ENCODE measurements around the gene FAAH.
"Not testable (repeated sequence)": the region's sequence is repeated elsewhere in the genome, so short reads cannot be mapped to it uniquely, and the experiment has no call there.

The FAAH gene
- long read RNA-seq, donor 1, transcript FAAH-201 (15 exons, 2,094 nt): major isoform, 7 of 12 reads
- long read RNA-seq, donor 1, partial matches to known transcripts: 5 of 12 reads
- long read RNA-seq, donor 1, other reads (novel, unspliced or antisense): 0 of 12 reads
- long read RNA-seq, donor 2, partial matches to known transcripts: 0 of 3 reads
- long read RNA-seq, donor 2, other reads (novel, unspliced or antisense): 0 of 3 reads
- long read RNA-seq, donor 3, partial matches to known transcripts: 0 of 2 reads
- long read RNA-seq, donor 3, other reads (novel, unspliced or antisense): 0 of 2 reads
- long read RNA-seq, donor 4, partial matches to known transcripts: 7 of 11 reads
- long read RNA-seq, donor 4, other reads (novel, unspliced or antisense): 0 of 11 reads
- long read RNA-seq, donor 5, transcript FAAH-201 (15 exons, 2,094 nt): major isoform, 6 of 7 reads
- long read RNA-seq, donor 5, partial matches to known transcripts: 0 of 7 reads
- long read RNA-seq, donor 5, other reads (novel, unspliced or antisense): 0 of 7 reads
- long read RNA-seq, donor 6, partial matches to known transcripts: 0 of 2 reads
- long read RNA-seq, donor 6, other reads (novel, unspliced or antisense): 0 of 2 reads
- long read RNA-seq, donor 7, transcript FAAH-201 (15 exons, 2,094 nt): major isoform, 5 of 5 reads
- long read RNA-seq, donor 7, partial matches to known transcripts: 0 of 5 reads
- long read RNA-seq, donor 7, other reads (novel, unspliced or antisense): 0 of 5 reads
- long read RNA-seq, donor 8, transcript FAAH-201 (15 exons, 2,094 nt): major isoform, 6 of 6 reads
- long read RNA-seq, donor 8, partial matches to known transcripts: 0 of 6 reads
- long read RNA-seq, donor 8, other reads (novel, unspliced or antisense): 0 of 6 reads

GRCh38 chr1:46394108-46394871 lies at the start of gene FAAH:
TSS of gene FAAH (plus strand) at chr1:46394317. CDS start at chr1:46394349, 32 bp downstream.
- peak; percentile 78 for DNase-seq

DNA sequence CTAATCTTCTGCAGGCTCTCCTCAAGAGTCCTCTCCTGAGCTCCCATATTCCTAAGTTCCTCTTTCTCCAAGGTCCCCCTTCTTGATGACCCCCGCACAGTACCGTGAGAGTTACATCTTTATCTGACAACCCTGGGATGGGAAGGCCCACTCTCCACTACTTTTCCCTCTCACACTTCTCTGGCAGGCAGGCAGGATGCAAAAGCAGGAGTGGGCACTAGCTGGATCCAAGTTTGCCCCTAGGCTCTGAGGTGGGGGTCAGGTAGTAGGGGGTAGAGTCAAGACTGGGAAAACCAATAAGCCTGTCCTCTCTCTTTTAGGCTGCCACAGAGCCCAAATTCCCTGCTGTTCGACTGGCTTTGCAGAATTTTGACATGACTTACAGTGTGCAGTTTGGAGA lies 49.6 kb upstream of the FAAH start:
- no peak for DNase-seq

- DNase-seq: no peak
These were observed 48.8 kb upstream of the FAAH start for GRCh38 chr1:46345281-46345680.

- DNase-seq: no peak
These were observed 41.8 kb upstream of the FAAH start for GRCh38 chr1:46352363-46352762.

DNA sequence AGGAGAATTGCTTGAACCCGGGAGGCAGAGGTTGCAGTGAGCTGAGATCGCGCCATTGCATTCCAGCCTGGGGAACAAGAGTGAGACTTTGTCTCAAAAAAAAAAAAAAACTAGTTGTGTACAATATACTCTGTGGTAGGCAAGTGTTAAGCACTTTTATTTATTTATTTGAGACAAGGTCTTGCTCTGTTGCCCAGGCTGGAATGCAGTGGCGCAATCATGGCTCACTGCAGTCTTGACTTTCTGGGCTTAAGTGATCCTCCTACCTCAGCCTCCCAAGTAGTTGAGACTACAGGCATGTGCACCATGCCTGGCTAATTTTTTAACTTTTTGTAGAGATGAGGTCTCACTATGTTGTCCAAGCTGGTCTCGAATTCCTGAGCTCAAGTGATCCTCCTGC lies 38.2 kb upstream of the FAAH start:
- DNase-seq: not testable (repeated sequence)

- no peak for DNase-seq
These were observed 32.0 kb upstream of the FAAH start for GRCh38 chr1:46362158-46362557.

GRCh38 chr1:46363121-46363520 lies 31.0 kb upstream of the FAAH start:
- DNase-seq: no peak

DNA sequence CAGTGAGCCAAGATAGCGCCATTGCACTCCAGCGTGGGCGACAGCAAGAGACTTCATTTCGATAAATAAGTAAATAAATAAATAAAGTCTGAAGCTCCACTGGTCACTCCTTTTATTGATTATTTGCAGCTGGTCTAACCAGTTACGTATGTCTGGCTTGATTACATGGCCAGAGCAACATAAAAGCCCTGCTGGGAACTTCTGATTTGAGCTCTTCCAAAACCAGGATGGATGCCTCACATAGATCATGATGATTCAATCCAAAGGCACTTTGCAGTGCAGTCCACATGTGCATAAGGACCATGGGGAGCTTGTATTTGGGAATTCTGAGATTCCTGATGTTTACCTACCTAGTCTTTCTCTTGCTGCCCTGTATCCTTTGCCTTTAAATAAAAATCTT lies 29.5 kb upstream of the FAAH start:
- no peak for DNase-seq

DNA sequence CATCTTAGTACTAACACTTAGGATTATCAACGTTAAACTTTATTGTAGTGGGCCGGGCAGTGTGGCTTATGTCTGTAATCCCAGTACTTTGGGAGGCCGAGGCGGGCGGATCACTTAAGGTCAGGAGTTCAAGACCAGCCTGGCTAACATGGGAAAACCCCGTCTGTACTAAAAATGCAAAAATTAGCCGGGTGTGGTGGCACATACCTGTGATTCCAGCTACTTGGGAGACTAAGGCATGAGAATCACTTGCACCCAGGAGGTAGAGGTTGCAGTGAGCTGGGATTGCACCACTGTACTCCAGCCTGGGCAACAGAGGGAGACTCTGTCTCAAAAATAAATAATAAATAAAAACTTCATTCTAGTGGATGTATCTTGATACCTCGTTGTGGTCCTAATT lies 28.3 kb upstream of the FAAH start:
- DNase-seq: not testable (repeated sequence)

GRCh38 chr1:46367072-46367471 lies 27.0 kb upstream of the FAAH start:
- no peak for DNase-seq

GRCh38 chr1:46367701-46368100 lies 26.4 kb upstream of the FAAH start:
- DNase-seq: not testable (repeated sequence)

DNA sequence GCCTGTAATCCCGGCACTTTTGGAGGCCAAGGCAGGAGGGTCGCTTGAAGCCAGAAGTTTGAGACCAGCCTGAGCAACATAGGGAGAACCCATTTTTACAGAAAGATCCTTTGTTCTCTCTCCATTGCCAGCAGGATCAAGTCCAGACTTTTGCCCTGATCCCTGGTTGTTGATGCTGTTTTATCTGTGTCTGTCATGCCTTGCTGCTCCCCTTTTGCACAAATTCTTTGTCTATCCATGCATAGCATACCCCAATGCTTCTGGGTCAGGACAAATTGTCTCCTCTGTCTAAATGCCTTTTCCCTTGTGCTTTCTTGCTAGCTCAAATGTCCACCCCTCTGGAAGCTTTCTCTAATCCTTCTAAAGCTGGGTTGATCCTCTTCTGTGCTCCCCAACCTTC lies 25.3 kb upstream of the FAAH start:
- DNase-seq: no peak

DNA sequence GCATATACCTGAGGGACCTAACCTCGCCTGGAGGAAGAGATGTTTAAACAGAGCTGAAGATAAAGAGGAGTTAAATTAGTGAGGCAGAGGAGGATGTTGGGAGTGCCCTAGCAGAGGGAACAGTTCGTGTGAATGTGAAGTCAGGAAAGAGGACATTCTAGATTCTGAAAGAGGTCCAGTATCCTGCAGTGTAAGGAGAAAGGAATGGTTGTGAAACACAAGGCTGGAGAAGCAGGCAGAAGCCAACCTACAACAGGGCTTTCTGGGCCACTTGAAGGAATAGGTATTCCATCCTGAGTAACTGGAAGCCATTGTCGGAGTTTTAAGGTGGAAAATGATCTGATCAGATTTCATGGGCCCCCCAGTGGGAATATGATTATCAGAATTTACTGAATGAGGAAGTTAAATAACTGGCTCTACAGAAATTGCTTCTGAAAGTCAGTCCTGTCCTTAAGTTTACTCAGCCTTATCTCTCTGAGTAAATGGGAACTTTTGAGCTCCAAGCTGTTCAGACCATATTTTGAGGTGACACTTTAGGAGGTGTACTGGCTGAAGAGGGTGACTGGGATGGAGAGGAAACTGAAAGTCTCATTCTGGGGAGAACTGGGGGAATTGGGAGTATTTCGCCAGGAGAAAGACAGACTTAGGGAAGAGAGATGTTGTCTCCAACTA lies 24.4 kb upstream of the FAAH start:
- no peak for DNase-seq

- DNase-seq: no peak
These were observed 23.9 kb upstream of the FAAH start for GRCh38 chr1:46370214-46370633.

DNA sequence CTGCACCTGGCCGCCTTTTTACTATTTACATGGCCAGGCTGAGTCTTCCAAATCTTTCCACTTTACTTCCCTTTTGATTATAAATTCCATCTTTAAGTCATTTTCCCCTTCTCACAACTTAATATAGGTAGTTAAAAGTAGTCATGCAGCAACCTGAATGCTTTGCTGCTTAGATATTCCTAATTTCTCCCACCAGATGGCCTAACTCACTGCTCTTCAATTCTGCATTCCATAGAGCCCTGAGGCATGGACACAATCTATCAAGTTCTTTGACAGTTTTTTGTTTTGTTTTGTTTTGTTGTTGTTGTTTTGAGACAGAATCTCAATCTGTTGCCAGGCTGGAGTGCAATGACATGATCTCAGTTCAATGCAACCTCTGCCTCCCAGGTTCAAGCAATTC lies 21.7 kb upstream of the FAAH start:
- DNase-seq: peak; percentile 26

- no peak for DNase-seq
These were observed 14.1 kb upstream of the FAAH start for GRCh38 chr1:46379996-46380395.

GRCh38 chr1:46380508-46380907 lies 13.6 kb upstream of the FAAH start:
- DNase-seq: no peak

GRCh38 chr1:46393510-46393909 lies 607 bp upstream of the FAAH start:
- no peak for DNase-seq

GRCh38 chr1:46394872-46395465 lies 852 bp downstream of the FAAH start:
- DNase-seq: peak; percentile 29

DNA sequence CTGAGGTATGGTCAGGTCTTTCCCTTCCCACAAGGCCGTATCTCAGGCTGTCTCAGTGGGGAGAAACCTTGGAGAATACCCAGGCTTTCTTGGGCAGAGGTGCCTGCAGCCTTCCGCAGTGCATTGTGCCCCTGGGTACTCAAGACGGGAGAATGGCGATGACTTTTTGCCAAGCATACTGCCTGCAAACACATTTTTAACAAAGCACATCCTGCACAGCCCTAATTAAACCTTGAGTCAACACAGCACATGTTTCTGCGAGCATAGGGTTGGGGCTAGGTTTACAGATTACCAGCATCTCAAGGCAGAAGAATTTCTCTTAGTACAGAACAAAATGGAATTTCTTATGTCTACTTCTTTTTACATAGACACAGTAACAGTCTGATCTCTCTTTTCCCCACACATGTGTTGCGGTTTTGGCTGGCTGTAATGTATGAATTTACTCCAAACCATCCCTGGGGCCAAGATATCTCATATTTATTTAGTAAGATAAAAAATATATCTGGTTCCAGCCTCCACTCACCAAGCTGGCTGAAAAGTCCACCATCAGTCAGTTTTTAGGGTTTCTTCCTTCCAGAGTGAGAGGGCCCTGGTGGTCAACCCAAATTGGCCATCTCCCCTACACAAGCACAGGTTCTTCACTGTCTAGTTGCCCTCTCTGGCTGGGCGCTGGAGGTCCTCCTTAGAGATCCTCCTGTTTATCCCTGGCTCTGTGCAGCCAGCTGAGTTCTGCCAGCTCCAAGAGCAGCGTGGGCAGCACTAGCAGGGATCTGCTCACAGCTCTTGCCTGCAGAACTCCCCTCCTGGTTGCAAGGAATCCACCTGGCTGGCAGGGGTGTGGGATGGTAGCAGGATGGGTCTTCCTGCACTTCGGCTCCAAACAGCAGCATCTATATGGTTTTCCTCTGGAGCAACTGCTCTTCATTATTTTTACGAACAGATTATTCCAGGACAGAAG lies 2.6 kb downstream of the FAAH start:
- DNase-seq: no peak

Measured in right kidney (tissue), 9 donors.